GM10266 (cell line): Measurements from ENCODE around the gene PLA2G4A.

Experiments
- DNase-seq: peaks from one replicate; pipeline ENCODE4 v3.0.0; 2012; ENCODE audit errors: extremely low spot score
- CTCF ChIP-seq: IDR thresholded peaks from 2 replicates; pipeline ENCODE4 v1.5.1; 2012; ENCODE audit warnings: mild to moderate bottlenecking, low read depth; ENCODE audit not compliant: control insufficient read depth, insufficient read depth; ENCODE audit errors: missing control alignments

PLA2G4A gene

DNA sequence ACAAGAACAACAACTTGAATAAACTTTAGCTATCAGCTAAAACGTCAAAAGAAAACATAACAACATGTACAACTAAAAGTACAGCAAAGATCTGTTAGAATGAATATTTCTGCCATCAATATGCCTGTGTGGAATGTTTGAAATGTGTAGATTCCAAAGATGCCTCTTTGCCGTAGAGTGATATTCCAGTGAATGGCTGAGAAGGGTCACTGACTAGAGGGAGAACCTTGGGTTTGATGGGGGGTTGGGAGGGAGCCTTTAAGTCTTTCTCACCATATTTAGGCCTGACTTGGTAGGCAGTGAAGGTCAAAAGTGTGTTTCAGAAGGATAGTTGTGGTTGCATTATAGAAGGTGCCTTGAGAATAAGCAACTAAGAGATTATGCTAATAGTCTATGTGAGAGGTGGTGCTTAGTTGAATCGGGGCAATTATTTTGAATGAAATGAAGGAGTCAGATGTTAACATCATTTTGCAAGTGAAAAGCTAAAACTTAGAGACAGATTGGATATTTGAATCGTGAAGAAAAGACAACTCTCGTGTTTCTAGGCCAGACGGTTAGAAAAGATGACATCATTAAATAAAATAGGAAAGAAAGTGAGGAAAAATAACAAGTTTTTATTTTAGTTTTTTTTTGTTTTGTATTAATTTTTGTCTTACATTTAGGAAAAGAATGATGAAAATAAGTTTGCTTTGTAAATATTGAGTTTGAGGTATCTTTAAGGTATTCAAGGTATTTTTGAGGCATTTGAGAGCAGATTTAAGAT, 53.8 kb downstream of the PLA2G4A start:
- DNase-seq = no peak
- TF ChIP-seq CTCF = no peak

GRCh38 chr1:186884251-186884650, 55.5 kb downstream of the PLA2G4A start:
- no peak for TF ChIP-seq CTCF
- no peak for DNase-seq

- DNase-seq = no peak
- no peak for TF ChIP-seq CTCF
These were observed 58.5 kb downstream of the PLA2G4A start for GRCh38 chr1:186887203-186887602.

DNA sequence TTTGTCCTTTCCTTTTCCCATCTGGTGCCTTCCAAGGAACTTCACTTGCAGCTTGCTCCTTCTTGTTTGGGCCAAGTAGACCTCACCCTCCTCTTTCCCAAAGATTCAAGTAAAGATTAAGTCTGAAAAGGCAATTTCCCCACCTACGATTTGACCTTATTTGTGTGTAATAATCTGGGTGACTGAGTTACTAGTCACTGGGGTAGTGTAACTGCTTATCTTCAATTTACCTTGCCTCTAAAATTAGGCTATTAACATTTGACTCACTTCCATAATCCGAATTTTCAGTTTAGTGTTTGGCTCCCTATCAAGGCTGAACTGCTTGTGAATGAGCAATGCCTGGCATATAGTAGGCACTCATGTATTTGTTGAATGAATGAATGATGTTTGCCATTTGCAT, 59.6 kb downstream of the PLA2G4A start:
- TF ChIP-seq CTCF = no peak
- no peak for DNase-seq

GRCh38 chr1:186892936-186893335, 64.2 kb downstream of the PLA2G4A start:
- no peak for DNase-seq
- TF ChIP-seq CTCF = no peak

DNA sequence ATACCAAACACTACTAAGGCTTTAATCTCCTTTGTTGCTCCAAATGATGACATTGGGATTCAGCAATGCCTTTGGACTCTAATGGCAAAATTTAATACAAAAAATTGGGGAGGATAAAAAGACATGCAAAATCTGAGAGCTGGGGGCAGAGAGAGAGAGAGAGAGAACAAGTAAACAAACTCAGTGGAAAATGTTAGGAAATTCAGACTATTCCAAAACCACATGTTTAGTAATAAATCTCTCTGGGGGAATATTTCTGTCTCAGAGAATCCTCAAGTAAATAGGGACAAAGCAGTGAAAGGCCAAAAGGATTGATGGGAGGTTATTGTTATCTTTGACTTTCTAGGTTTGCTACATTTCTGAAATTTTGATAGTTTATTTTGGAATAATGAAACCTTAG, 65.7 kb downstream of the PLA2G4A start:
- no peak for DNase-seq
- TF ChIP-seq CTCF = no peak

GRCh38 chr1:186896211-186896610, 67.5 kb downstream of the PLA2G4A start:
- no peak for TF ChIP-seq CTCF
- no peak for DNase-seq
